ENCODE results near the gene PRUNE1. TPM values are rescaled to one million over a fixed set of nuclear protein-coding genes. Genes with fewer than 3 reads are reported as not detected.

The PRUNE1 gene
- total RNA-seq, 1 experiment from 2014 or later = 24.5 TPM

GRCh38 chr1:151059109-151060006 is 51.1 kb downstream of the PRUNE1 start, which contains the start of gene CDC42SE1 (continued):
- TF ChIP-seq ZNF121 (CRISPR knock-in tag; IDR thresholded peaks at IDR 0.05) = no peak
- TF ChIP-seq ATF3 (CRISPR knock-in tag; conservative IDR thresholded peaks at IDR 0.05) = no peak
- TF ChIP-seq ESRRA (CRISPR knock-in tag; IDR thresholded peaks at IDR 0.05; ENCODE audit: borderline replicate concordance) = peak; percentile 42; the same call in 1 of the 2 replicates
- TF ChIP-seq MAX (CRISPR knock-in tag; IDR thresholded peaks at IDR 0.05) = peak; percentile 65
- TF ChIP-seq E2F5 (CRISPR knock-in tag; IDR thresholded peaks at IDR 0.05) = peak; percentile 82
- TF ChIP-seq NFATC4 (CRISPR knock-in tag; IDR thresholded peaks at IDR 0.05) = no peak
- TF ChIP-seq ATF1 (CRISPR knock-in tag; IDR thresholded peaks at IDR 0.05) = 0 out of 2 replicates have a peak, but pooled peaks have one; percentile 21
- TF ChIP-seq GABPB1 (CRISPR knock-in tag; IDR thresholded peaks at IDR 0.05) = peak; percentile 83
- no peak for TF ChIP-seq NR3C1 (CRISPR knock-in tag; conservative IDR thresholded peaks at IDR 0.05; ENCODE audit: low read depth)
- TF ChIP-seq EMX1 (CRISPR knock-in tag; IDR thresholded peaks at IDR 0.05) = no peak
- TF ChIP-seq NR1H2 (CRISPR knock-in tag; IDR thresholded peaks at IDR 0.05) = no peak
- TF ChIP-seq, protein P1, sequence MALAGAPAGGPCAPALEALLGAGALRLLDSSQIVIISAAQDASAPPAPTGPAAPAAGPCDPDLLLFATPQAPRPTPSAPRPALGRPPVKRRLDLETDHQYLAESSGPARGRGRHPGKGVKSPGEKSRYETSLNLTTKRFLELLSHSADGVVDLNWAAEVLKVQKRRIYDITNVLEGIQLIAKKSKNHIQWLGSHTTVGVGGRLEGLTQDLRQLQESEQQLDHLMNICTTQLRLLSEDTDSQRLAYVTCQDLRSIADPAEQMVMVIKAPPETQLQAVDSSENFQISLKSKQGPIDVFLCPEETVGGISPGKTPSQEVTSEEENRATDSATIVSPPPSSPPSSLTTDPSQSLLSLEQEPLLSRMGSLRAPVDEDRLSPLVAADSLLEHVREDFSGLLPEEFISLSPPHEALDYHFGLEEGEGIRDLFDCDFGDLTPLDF (CRISPR knock-in tag; IDR thresholded peaks at IDR 0.05) = no peak
- no peak for TF ChIP-seq SMAD3 (CRISPR knock-in tag; IDR thresholded peaks at IDR 0.05; ENCODE audit: borderline replicate concordance)
- TF ChIP-seq, protein P2, sequence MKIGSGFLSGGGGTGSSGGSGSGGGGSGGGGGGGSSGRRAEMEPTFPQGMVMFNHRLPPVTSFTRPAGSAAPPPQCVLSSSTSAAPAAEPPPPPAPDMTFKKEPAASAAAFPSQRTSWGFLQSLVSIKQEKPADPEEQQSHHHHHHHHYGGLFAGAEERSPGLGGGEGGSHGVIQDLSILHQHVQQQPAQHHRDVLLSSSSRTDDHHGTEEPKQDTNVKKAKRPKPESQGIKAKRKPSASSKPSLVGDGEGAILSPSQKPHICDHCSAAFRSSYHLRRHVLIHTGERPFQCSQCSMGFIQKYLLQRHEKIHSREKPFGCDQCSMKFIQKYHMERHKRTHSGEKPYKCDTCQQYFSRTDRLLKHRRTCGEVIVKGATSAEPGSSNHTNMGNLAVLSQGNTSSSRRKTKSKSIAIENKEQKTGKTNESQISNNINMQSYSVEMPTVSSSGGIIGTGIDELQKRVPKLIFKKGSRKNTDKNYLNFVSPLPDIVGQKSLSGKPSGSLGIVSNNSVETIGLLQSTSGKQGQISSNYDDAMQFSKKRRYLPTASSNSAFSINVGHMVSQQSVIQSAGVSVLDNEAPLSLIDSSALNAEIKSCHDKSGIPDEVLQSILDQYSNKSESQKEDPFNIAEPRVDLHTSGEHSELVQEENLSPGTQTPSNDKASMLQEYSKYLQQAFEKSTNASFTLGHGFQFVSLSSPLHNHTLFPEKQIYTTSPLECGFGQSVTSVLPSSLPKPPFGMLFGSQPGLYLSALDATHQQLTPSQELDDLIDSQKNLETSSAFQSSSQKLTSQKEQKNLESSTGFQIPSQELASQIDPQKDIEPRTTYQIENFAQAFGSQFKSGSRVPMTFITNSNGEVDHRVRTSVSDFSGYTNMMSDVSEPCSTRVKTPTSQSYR (CRISPR knock-in tag; IDR thresholded peaks at IDR 0.05) = peak; percentile 38; the same call in 1 of the 2 replicates
- TF ChIP-seq JUN (CRISPR knock-in tag; IDR thresholded peaks at IDR 0.05) = 0 out of 2 replicates have a peak, but pooled peaks have one; percentile 65
- peak; percentile 65; the same call in 1 of the 2 replicates for TF ChIP-seq FOXK1 (CRISPR knock-in tag; IDR thresholded peaks at IDR 0.05)
- peak; percentile 76; the same call in 1 of the 2 replicates for TF ChIP-seq ETV6 (CRISPR knock-in tag; IDR thresholded peaks at IDR 0.05)
- peak; percentile 32; the same call in 1 of the 2 replicates for TF ChIP-seq MYBL2 (CRISPR knock-in tag; IDR thresholded peaks at IDR 0.05)
- no peak for TF ChIP-seq RELA (CRISPR knock-in tag; IDR thresholded peaks at IDR 0.05; ENCODE audit: borderline replicate concordance)
- 0 out of 2 replicates have a peak, but pooled peaks have one; percentile 35 for TF ChIP-seq CTCF (IDR thresholded peaks at IDR 0.05)
